Activated T-cell treated with anti-CD3 and anti-CD28 coated beads for 1 hour (primary cell): ENCODE measurements around the gene SPEM3.

Source experiments
- DNase-seq: peaks from one replicate; pipeline ENCODE4 v3.0.0-alpha.2; 2020; ENCODE audit warnings: low read depth

SPEM3 gene

DNA sequence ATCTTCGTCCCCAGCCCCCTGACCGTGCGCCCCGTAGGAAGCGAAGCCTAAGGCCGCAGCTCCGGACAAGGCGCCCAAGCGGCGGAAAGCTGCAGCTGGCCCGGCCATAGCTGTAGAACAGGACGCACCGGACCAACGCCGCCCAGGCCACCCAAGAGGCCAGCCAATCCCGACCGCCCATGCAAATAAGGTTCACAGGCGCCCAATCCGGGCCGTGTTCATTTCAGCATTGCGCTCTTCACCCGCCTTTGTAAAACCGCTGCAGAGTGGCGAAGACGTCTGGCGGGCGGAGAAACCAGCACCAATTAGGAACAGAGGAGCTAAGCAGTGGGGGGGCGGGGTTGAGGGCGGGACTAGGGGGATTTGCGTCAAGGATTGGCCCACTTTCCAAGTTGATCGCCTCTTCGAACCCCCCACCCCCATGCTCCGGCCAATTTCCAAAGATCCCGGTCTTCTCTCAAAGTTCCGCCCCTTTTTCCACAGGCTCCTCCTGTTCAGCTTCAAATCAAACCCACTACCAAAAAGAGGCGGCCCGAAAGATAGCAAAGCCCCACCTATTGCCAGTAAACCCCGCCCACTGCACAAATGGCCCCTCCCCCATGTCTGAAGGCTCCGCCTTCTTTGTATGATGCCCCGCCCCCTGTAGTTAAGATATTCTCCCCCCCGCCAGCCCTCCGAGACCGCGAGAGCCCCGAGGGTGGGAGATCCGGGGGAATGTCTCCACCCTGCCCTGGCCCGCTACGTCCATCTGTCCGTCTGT is 24.5 kb upstream of the SPEM3 start, which contains the start of gene TMEM256:
TSS of gene TMEM256 (minus strand) at position 121 of the 760 bp plus-strand sequence. CDS start at position 108, 13 bp downstream.
- DNase-seq, result peak; percentile 89

DNA sequence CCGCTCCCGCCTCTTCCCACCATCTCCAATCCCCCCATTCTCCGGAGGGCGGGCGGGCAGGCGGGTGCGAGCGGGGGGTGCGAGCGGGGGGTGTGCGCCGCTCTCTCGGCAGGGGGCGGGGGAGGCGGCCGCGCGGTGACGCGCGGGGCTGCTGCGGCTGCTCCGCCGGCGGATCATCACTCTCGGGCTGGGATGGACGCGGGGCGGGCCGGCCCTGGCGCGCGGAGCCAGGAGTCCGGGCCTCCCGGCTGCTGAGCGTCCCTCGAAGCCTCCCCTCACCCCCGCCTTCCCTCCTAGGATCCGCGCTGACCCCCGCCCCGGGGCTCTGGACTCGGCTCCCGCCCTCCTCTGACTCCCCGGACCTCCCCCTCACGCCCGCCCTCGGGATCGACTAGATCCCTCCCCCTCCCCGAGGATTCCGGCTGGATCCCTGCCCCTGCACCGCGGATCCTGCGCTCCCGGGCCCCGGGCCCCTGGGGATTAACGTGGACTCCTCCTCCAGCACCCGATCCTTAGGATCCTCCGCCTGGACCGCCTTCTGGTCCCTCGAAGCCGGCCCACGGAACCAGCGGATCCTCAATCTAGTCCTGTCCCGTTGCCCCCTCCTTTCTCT is 23.8 kb upstream of the SPEM3 start:
- no peak for DNase-seq

GRCh38 chr17:7405350-7406234 is 23.1 kb upstream of the SPEM3 start:
- no peak for DNase-seq

DNA sequence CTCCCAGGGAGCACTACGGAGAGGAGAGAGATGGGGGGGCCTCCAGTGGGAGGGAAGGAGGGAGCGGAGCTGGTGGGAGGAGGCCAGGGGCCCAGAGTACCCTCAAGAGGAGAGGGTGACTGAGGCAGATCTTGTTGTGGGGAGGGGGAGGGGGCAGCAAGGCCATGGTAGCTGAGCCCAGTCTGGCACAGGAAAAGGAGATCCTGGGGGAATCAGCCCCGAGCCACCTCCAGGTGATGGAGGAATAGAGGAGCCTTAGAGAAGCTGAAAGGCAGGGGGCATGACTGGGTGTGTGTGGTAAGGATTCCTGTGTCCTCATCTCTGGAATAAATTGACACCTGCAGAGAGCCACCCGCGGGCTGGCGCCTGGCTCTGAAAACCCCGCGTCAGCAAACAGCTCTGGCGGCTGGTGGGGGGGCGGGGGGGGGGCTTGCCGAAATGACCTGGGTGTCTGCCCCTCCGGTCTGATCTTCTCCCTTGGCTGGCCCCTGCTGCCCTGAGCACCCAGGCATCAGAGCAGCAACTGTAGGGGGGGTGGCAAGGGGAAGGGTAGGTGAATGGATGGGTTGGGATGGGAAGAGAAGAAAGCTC is 22.3 kb upstream of the SPEM3 start:
- no peak for DNase-seq

DNA sequence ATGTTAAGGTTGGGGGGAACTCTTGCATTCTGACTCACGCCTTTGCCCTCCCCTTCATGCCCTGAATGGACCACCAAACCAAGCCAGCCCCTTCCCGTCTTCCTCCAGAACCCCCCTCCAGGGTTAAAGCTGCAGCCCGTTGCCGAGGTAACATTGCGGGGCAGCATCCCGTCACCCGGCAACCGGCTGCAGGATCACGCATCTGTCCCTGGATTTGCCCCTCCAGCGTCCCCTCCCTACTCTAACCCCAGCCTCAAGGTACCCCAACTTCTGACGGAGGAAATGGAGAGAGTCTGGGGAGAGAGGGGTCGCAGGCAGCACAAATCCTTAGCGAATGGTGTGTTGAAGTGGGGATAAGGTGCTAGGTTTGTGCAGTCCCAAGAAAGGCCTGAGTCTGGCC is 21.6 kb upstream of the SPEM3 start:
- no peak for DNase-seq

DNA sequence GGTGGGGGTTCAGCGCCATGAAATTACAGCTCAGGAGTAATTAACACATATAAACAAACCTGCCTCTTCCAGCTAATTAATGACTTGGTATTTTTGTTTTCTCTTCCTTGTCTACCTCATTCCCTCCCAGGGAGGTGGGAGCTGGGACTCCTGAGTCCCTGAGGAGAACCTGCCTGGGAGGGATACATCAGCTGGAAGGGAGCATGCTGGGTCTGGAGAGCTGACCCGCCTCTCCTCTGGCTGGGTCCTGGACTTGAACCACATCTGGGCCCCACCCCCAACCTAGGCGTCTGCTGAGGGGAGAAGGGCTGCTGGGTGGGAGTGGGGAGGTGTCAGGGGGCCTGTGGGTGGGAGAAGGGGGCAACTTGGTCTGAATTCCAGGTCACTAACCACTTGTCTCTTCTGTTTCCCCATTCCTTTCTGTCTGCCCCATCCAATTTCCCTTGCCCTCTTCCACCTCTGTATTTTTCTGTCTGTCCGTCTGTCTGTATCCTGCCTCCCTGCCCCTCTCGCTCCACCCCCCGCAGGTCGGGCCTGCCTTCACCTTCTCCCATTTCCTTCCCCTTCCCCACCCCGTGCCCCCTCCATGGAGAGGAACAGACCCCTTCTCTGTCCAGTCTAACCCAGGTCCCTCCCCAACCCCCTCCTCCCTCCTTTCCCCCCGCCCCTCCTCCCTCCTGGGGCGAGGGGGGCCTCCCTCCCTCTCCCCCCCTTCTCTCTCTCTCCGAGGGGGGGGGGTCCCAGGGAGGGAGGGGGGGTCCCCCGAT is 21.0 kb upstream of the SPEM3 start, which contains the start of gene NLGN2:
TSS of gene NLGN2 (plus strand) at position 361 of the 767 bp plus-strand sequence. CDS start 411 bp downstream, outside the sequence.
- DNase-seq, result no peak

- DNase-seq, result no peak
Observed at GRCh38 chr17:7408252-7408727, 20.4 kb upstream of the SPEM3 start.

GRCh38 chr17:7408863-7409262 is 19.8 kb upstream of the SPEM3 start:
- no peak for DNase-seq

- no peak for DNase-seq
Observed at GRCh38 chr17:7409716-7410115, 18.9 kb upstream of the SPEM3 start.

DNA sequence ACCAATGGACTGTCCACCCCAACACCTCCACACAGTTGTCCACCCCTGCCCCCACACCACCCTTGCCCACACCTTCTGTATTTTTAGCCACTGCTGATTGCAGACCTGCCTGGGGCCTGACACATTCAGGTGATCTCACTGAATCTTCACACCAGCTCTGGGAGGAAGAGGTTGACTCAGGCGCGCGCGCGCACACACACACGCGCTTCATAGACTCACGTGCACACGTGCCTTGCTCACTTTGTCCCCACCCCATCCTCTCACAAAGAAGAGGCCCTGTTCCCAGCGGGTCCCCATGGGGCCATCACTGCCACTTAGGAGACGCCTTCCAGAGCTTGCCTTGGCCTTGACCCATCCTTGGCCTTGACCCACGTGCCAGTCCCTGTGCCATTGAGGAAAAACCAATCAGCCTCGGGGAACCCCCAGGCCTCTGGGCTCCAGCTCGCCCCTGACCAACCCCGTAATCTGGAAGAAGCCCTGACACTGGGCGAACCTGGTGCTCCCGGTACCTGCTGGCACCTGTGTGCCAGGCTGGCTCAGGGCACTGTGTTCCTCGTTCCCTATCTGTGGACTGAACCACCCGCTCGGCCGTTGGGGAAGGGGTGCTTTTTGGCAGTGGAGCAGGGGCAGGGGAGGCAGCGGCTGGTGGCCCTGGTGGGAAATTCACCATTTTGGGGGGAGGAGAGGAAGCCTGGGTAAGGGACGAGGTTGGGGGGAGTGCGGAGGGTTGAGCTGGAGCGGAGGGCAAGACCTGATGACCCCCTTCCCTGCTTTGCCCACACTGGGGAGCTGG is 17.8 kb upstream of the SPEM3 start:
- DNase-seq, result no peak

DNA sequence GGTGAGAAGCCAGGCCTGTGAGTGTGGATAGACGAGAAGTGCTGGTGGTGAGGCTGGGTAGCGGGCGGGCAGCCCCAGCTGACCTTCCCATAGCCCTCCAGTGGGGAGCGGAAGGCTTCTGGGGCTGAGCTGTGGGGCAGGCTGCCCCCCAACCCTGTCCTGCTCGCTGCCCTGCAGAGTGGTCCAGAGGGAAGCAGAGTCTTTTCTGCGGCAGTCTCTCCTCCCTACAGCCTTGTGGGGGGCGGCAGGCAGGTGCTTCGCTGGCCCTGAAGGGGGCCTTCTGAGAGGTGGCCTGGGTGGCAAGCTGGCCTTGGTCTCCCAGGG is 17.3 kb upstream of the SPEM3 start:
- DNase-seq, result no peak

DNA sequence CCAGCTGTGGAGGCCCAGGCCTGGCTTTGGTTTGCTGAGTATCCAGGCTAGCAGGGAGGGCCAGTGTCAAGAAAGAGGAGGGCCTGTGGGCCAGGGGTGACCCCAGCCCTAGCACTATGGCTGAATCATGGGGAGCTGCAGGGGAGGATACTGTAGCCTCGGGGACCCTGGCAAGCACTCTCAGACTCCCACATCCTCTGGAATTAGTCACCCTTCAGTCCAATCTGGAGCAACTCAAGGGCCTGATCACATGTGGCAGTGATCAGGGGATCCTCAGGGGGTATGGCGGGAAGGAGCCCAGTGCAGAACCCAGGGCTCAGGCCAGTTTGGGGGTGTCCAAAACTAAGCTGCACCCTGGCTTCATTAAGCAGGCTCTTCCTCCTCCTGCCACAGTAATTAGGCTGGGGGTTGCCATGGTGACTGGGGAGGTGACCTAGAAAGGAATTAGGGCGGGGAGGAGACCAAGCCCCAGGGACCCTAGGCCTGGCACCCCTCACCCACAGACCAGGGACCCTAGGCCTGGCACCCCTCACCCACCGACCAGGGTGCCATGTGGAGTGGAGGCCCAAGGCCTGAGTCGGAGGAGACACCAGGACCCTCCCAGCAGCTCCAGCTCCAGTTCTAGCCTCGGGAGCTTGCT is 15.2 kb upstream of the SPEM3 start:
- no peak for DNase-seq

- DNase-seq, result no peak
Observed at GRCh38 chr17:7414837-7415236, 13.8 kb upstream of the SPEM3 start.

DNA sequence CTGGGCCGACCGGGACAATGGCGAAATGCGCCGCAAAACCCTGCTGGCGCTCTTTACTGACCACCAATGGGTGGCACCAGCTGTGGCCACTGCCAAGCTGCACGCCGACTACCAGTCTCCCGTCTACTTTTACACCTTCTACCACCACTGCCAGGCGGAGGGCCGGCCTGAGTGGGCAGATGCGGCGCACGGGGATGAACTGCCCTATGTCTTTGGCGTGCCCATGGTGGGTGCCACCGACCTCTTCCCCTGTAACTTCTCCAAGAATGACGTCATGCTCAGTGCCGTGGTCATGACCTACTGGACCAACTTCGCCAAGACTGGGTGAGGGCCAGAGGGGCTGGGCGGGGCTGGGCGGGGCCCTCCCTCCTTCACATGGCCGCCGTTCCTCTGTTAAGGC is 12.9 kb upstream of the SPEM3 start:
- no peak for DNase-seq

GRCh38 chr17:7416323-7416722 is 12.3 kb upstream of the SPEM3 start:
- no peak for DNase-seq

DNA sequence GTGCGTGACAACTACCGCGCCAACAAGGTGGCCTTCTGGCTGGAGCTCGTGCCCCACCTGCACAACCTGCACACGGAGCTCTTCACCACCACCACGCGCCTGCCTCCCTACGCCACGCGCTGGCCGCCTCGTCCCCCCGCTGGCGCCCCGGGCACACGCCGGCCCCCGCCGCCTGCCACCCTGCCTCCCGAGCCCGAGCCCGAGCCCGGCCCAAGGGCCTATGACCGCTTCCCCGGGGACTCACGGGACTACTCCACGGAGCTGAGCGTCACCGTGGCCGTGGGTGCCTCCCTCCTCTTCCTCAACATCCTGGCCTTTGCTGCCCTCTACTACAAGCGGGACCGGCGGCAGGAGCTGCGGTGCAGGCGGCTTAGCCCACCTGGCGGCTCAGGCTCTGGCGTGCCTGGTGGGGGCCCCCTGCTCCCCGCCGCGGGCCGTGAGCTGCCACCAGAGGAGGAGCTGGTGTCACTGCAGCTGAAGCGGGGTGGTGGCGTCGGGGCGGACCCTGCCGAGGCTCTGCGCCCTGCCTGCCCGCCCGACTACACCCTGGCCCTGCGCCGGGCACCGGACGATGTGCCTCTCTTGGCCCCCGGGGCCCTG is 11.5 kb upstream of the SPEM3 start:
- no peak for DNase-seq

GRCh38 chr17:7418472-7419152 is 10.0 kb upstream of the SPEM3 start:
- no peak for DNase-seq

GRCh38 chr17:7419819-7420610 is 8.6 kb upstream of the SPEM3 start, which contains the start of gene SPEM1:
Gene SPEM1 (plus strand): TSS chr17:7420324. CDS start chr17:7420385, 61 bp downstream.
- DNase-seq, result no peak
